Measurements from ENCODE around the gene MRPL12.

GRCh38 chr17:81673561-81674258 lies 29.5 kb upstream of the MRPL12 start:
- TF ChIP-seq CTCF (IDR thresholded peaks at IDR 0.05): no peak
- no peak for TF ChIP-seq EP300 (IDR thresholded peaks at IDR 0.05; ENCODE audit: low read depth)
